Measurements from ENCODE around the gene GINS3.

GRCh38 chr16:58454856-58455255 is 62.6 kb downstream of the GINS3 start:
- no peak for TF ChIP-seq CTCF (IDR thresholded peaks at IDR 0.05)
- TF ChIP-seq POLR2A (IDR thresholded peaks at IDR 0.05): no peak
